ES-I3 (cell line): ENCODE measurements around the gene SNW1.
"Not testable (repeated sequence)": the region's sequence is repeated elsewhere in the genome, so short reads cannot be mapped to it uniquely, and the experiment has no call there.

ENCODE experiments used
- H3K36me3 ChIP-seq: 2 replicates; pipeline ENCODE4 v1.6.1; 2013; ENCODE audit warnings: mild to moderate bottlenecking, low read length, control low read depth, moderate library complexity; ENCODE audit not compliant: insufficient read depth
- H3K4me1 ChIP-seq: 2 replicates; pipeline ENCODE4 v1.6.1; 2013; ENCODE audit warnings: mild to moderate bottlenecking, control low read depth, low read length; ENCODE audit not compliant: insufficient read depth
- H3K9ac ChIP-seq: 2 replicates; pipeline ENCODE4 v1.6.1; 2013; ENCODE audit warnings: low read depth, mild to moderate bottlenecking, low read length, moderate library complexity
- H3K9me3 ChIP-seq: 2 replicates; pipeline ENCODE4 v1.6.1; 2013; ENCODE audit warnings: mild to moderate bottlenecking, low read length, moderate library complexity; ENCODE audit not compliant: control insufficient read depth, insufficient read depth

Gene SNW1

DNA sequence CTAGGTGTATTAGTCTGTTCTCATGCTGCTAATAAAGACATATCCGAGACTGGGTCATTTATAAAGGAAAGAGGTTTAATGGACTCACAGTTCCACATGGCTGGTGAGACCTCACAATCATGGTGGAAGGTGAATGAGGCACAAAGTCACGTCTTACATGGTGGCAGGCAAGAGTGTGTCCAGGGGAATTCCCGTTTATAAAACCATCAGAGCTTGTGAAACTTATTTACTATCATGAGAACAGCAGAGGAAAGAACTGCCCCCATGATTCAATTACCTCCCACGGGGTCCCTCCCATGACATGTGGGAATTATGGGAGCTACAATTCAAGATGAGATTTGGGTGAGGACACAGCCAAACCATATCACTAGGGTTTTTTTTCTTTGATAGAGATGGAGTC, 13.0 kb upstream of the SNW1 start:
- not testable (repeated sequence) for H3K4me1 ChIP-seq, H3K36me3 ChIP-seq, H3K9me3 ChIP-seq, H3K9ac ChIP-seq

DNA sequence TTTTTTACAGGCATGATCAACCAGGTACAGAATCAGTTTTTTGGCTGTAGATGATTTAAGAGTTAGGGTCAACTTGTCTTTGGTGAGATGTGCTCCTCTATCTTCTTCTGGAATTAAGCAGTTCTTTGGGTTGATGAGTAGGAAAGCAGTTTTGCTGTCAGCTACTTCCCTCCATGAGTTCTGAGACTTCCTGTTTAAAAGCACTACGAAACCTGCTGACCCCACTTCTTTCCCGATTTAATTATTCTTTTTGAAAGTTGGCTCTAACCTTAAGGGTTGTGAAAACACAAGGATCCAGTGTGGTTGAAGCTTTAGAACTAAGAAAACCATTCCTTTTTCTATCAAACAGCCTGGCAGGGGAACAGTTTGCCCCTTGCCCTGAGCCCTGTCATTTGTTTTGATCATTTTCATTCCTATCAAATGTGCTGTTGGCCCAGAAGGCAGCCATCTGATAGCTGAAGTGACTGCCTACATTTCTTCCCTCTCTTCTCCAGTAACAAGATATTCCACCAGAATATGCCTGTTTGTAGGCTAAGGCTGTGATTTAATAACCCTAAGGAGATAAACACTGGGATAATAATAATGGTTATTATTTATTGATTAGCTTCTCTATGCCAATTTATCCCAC, 7.6 kb upstream of the SNW1 start:
- not testable (repeated sequence) for H3K4me1 ChIP-seq, H3K9me3 ChIP-seq, H3K36me3 ChIP-seq, H3K9ac ChIP-seq

DNA sequence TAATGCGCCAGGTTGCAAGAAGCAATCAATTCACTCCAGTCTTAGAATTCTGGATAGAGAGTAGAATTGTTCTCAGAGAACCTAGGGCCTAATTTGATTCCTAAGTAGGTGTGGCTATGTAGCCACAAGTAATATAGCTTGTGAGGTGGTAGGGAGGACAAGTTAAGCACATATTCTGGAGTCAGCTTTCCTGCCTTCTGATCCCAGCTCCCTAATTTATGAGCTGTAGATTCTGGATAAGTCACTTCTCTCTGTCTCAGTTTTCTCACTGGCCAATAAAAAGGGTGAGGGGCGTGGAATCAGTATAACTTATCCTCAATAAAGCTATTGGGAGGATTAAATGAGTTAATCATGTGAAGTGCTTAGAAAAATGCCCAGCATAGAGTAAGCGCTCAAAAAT, 3.0 kb upstream of the SNW1 start:
- no peaks in the 10 kb centered on the region for H3K9me3 ChIP-seq
- peaks cover 18% of the 10 kb centered on the region for H3K4me1 ChIP-seq
- no peaks in the 10 kb centered on the region for H3K36me3 ChIP-seq
- H3K9ac ChIP-seq = no peak overlapping the region

DNA sequence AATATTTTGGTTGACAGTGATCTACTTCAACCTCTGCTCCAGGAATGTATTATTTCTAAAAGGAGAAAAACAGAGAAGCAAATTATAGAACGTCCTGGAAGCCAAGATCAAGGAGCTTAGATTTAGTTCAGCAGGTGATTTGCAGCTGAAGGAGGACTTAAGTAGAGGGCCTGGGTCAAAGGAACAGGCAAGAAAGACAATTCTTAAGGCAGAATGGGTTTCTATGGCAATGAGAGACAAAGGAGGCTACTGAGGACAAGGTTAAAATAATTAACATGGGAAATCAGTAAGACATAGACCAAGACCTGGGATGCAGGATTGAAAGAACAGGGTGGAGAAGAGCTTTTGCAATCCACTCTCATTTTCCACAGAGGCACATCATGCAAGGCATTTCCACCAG, 2.4 kb upstream of the SNW1 start:
- Histone ChIP-seq H3K4me1 (peaks cover 18% of the 10 kb centered on the region), H3K9me3 (no peaks in the 10 kb centered on the region), H3K9ac (no peak overlapping the region; the same call in 1 of the 2 replicates), H3K36me3 (no peaks in the 10 kb centered on the region)

DNA sequence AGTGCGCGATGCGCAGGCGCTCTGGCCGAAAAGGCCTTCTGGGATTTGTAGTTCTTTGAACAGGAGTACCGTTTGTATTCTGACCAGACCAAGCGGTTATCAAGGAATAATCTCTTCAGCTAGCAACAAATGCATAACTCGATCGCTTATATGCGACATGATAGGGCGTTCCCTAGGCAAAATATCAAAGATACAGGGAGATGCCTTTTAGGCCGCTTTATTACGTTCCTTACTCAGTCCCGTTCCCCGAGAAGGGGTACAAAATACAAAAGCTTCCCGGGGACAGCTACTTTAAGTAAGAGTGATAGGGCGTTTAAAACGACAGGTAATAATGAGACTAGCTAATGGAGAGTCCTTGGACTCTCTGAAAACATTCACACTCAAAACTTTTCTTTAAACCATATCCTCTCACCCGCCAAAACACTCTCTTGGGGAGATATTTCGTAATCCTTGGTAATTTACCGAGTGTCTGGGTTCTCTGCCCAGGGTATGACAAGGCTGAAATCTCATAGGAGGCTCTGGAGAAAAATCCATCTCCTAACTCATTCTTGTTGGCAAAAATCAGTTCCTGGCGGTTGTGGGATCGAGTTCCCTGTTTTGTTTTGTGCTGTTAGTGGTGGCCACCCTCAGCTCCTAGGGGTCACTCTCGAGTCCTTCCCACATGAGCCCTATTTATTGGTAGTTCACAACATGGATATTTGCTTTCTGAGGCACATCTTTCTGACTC, 412 bp upstream of the SNW1 start:
- Histone ChIP-seq H3K9me3 (no peaks in the 10 kb centered on the region), H3K36me3 (no peaks in the 10 kb centered on the region; the same call in none of the 2 replicates), H3K9ac (peak overlapping the region; percentile 99), H3K4me1 (peaks cover 18% of the 10 kb centered on the region)

DNA sequence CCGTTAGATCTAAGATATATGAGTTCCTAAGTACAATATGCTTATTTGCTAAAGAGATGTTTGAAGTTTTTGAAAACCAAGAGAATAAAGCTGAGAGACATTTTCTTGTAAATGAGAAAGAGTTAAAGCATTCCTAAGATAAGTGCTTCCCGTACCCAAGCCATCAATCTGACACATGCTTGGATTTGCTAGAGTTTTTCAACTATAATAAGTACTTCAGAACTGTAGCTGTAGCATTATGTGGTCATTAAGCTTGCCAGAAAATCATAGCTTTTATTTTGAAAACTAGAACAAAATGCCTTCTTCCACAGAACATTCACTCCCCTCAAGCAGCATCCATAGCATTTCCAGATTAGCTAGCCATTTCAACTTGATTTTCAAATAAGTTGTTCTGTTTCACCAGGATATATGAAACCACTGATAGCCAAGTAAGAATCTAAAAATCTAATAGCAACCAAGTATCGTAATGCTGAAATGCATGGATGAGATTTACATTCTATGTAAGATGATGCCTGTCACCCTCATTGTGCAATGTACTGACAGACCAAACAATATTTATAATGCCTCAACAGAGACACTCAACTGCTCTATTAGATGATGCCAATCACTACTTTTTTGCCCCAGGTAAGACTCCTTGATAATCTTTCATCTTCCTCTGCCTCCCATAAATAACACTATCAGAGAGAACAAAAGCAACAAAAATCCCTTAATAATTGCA, 8.0 kb downstream of the SNW1 start:
- no peak overlapping the region for H3K9ac ChIP-seq
- H3K36me3 ChIP-seq = peaks cover 16% of the 10 kb centered on the region

DNA sequence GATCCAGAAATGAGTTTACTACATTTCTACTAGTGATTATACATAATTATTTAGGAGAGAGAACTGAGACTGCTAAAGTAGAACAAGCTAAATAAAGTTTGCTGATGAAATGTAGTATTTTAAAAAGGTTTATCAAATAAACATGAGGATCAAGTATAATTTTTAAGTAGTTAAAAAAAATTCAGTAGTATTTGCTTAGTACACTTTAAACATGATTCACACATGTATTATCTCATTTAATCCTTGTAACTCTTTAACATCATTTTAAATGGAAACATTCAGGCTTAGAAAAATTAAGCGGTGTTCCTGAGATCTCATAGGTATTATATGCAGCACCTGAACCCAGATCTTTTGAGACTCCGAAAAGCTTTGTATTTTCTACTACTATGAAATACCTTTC, 8.7 kb downstream of the SNW1 start:
- peaks cover 16% of the 10 kb centered on the region for H3K36me3 ChIP-seq
- no peaks in the 10 kb centered on the region for H3K4me1 ChIP-seq
- no peak overlapping the region for H3K9ac ChIP-seq
- H3K9me3 ChIP-seq = no peaks in the 10 kb centered on the region

More for the DNA sequence above, 8.0 kb downstream of the SNW1 start:
- H3K4me1 ChIP-seq = no peaks in the 10 kb centered on the region
- H3K9me3 ChIP-seq = no peaks in the 10 kb centered on the region

DNA sequence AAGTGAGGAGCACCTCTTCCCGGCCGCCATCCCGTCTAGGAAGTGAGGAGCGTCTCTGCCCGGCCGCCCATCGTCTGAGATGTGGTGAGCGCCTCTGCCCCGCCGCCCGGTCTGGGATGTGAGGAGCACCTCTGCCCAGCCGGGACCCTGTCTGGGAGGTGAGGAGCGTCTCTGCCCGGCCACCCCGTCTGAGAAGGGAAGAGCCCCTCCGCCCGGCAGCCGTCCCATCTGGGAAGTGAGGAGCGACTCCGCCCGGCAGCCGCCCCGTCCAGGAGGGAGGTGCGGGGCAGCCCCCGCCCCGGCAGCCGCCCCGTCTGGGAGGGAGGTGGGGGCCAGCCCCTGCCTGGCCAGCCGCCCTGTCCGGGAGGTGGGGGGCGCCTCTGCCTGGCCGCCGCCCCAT, 13.5 kb downstream of the SNW1 start:
- peaks cover 22% of the 10 kb centered on the region for H3K36me3 ChIP-seq
- H3K9me3 ChIP-seq, H3K9ac ChIP-seq, H3K4me1 ChIP-seq: not testable (repeated sequence)

DNA sequence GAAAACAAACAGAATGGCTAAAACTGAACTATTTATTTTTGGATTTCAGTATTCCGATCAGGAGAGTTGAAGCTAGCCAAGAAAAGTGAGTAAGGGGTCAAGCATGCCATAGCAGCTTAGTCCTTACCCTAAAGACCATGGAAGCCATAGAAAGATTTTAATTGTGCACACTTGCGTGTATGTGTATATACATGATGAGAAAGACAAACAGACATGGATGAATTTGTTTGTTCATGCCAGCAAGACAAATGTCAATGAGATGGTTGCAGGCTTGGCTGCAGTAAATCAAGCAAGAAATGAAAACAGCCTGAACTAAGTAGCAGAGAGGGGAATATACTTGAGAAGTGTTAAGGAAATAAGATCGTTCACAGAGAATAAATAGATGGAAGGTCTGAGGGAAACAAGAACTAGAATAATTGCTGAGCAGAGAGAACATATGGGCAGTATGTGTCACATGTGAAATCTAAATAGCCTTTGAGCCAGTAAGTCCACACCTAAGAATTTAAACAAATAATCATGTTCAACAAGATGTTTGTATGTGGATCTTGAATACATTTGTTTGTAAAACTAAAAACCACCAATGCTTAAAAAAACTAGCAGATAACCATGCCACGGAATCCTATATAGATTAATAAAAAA, 14.8 kb downstream of the SNW1 start:
- no peaks in the 10 kb centered on the region for H3K4me1 ChIP-seq
- H3K9me3 ChIP-seq = no peaks in the 10 kb centered on the region
- H3K36me3 ChIP-seq = peaks cover 22% of the 10 kb centered on the region
- H3K9ac ChIP-seq = no peak overlapping the region

DNA sequence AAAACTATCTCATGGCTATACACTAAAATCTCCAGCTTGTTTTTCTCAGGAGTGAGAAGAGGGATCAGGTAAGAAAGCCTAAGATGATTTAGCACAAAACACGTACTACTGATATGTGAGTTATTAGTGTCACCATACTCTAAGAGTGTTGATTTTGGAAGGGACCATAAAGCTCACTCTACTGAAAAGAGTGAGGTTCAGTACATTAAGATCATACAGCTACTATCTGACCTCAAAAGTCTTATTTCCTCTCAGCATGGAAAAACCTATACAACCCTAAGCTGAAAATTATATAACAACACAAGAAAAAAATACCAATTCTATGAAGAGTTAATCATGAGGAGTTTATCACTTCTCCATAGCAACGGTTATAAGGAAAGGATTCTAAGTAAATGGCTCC, 19.5 kb downstream of the SNW1 start:
- Histone ChIP-seq H3K9ac (no peak overlapping the region), H3K4me1 (no peaks in the 10 kb centered on the region), H3K36me3 (peaks cover 15% of the 10 kb centered on the region), H3K9me3 (no peaks in the 10 kb centered on the region)

DNA sequence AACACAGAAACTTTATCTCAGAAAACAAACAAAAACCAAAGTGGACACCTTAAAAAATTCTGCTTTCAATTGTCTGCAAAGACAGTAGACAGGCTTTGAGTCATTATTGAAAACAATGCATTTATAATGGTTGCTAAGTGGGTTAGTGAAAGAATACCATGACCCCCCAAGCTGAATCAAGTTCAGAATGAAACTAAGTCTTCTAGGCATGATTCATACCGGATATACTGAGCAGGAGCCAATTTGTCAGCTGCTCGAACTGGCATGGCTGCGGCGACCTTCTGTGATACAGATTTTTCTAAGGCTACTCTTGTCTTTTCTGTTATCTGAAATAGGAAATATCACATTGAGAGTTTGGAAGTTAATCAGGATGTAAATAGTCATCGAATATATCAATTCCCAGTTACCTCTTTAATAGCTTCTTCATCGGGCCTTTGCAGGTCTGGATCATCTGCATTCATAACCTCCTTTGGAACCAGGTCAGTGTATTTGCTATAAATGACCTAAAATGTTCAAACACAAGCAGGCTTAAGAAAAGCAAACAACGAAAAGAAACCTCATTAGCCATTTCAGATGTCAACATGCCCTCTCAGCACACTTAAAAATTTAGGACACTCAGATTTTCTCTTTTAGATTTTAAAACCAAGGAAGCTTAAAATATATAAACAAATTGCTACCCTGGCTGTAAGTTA, 22.3 kb downstream of the SNW1 start:
- Histone ChIP-seq H3K4me1 (no peaks in the 10 kb centered on the region), H3K36me3 (peaks cover 7% of the 10 kb centered on the region), H3K9me3 (no peaks in the 10 kb centered on the region), H3K9ac (no peak overlapping the region)

DNA sequence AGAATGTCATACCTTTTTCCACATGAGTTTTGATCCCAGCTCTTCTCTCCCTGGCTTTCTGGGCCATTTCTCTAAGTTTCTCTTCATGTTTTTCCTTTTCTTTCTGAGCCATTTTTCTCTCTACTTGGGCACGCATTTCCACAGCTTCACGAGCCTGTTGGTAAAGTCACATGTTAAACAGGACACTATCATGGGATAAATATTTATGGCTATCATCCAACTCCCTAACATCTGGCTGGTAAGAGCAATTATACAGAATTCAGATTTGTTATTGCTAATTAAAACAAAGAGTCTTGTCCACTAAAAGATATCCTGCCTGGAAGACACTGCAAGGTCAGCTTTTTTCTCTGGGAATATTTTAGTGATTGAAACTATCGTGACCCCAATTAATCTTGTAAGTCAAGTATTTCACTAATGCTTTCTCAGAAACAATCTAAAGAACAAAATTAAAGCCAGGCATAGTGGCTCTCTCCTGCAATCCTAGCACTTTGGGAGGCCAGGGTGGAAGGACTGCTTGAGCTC, 29.9 kb downstream of the SNW1 start:
- Histone ChIP-seq H3K9me3 (no peaks in the 10 kb centered on the region), H3K9ac (no peak overlapping the region), H3K4me1 (no peaks in the 10 kb centered on the region), H3K36me3 (peaks cover 20% of the 10 kb centered on the region)

DNA sequence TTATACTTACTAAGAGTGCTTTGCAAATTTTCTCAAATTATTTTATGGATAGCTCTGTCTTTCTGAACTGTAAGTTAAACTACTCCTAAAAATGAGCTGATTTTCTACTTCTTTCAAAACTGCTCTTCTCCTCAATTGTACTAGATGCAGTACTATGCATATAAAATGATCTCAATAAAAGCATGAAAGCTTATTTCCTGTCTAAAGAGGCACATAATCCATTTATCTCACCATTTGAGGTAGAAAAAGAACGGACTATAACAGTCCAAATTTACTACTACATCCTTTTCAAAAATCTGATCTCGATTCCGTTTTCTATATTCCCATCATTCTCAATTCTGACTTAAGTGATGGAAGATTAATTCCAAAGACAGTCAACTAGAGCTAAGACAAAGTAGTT, 38.7 kb downstream of the SNW1 start:
- Histone ChIP-seq H3K36me3 (peaks cover 30% of the 10 kb centered on the region), H3K4me1 (no peaks in the 10 kb centered on the region), H3K9me3 (0 out of 2 replicates have a peak, but pooled peaks cover 4% of the 10 kb centered on the region), H3K9ac (no peak overlapping the region)

DNA sequence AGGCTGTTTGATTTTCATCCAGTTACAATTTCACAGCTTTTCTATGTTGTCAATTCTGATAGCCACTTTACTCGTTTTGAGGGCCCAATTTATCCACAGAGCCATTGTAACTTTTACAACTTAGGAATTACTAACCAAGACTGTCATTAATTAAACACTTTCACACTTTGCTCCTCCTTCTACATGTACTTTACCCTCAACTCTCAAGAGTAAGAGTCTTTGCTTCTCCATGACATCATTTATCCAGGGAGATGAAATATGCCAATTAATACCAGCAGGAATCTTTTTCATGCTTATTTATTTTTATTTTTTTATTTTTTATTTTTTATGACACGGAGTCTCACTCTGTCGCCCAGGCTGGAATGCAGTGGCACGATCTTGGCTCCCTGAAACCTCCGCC, 39.5 kb downstream of the SNW1 start:
- H3K9me3 ChIP-seq = 0 out of 2 replicates have a peak, but pooled peaks cover 4% of the 10 kb centered on the region
- H3K4me1 ChIP-seq = no peaks in the 10 kb centered on the region
- H3K9ac ChIP-seq = no peak overlapping the region
- H3K36me3 ChIP-seq = peaks cover 34% of the 10 kb centered on the region
